Ishikawa (cell line): ENCODE results near the gene CHRNA4.

ENCODE experiments used
- CEBPB ChIP-seq: IDR thresholded peaks from 2 replicates; pipeline ENCODE4 v1.6.1; 2012
- CREB1 ChIP-seq: IDR thresholded peaks from 2 replicates; pipeline ENCODE4 v1.6.1; 2012; ENCODE audit warnings: low read depth
- EGR1 ChIP-seq: IDR thresholded peaks from 2 replicates; pipeline ENCODE4 v1.6.1; 2012
- EP300 ChIP-seq: IDR thresholded peaks from 2 replicates; pipeline ENCODE4 v1.6.1; 2012; ENCODE audit warnings: borderline replicate concordance
- FOXM1 ChIP-seq: IDR thresholded peaks from 2 replicates; pipeline ENCODE4 v1.6.1; 2012; ENCODE audit warnings: low read depth, borderline replicate concordance
- NFIC ChIP-seq: IDR thresholded peaks from 2 replicates; pipeline ENCODE4 v1.6.1; 2012
- RAD21 ChIP-seq: IDR thresholded peaks from 2 replicates; pipeline ENCODE4 v1.6.1; 2012; ENCODE audit warnings: low read depth
- TAF1 ChIP-seq: IDR thresholded peaks from 2 replicates; pipeline ENCODE4 v1.6.1; 2012; ENCODE audit warnings: low read depth, mild to moderate bottlenecking
- TCF12 ChIP-seq: IDR thresholded peaks from 2 replicates; pipeline ENCODE4 v1.6.1; 2012; ENCODE audit warnings: low read depth
- TEAD4 ChIP-seq: IDR thresholded peaks from 2 replicates; pipeline ENCODE4 v1.6.1; 2012
- YY1 ChIP-seq: IDR thresholded peaks from 2 replicates; pipeline ENCODE4 v1.6.1; 2012; ENCODE audit warnings: low read depth
- ZBTB7A ChIP-seq: IDR thresholded peaks from 2 replicates; pipeline ENCODE4 v1.6.1; 2012; ENCODE audit warnings: low read depth
- TF ChIP-seq, protein P1 (sequence below): IDR thresholded peaks from 2 replicates; pipeline ENCODE4 v1.6.1; 2012
- TF ChIP-seq, protein P2 (sequence below): IDR thresholded peaks from 2 replicates; pipeline ENCODE4 v1.6.1; 2012
- TF ChIP-seq, protein P3 (sequence below): IDR thresholded peaks from 2 replicates; pipeline ENCODE4 v1.6.1; 2012; ENCODE audit warnings: low read depth, mild to moderate bottlenecking

CHRNA4 gene

DNA sequence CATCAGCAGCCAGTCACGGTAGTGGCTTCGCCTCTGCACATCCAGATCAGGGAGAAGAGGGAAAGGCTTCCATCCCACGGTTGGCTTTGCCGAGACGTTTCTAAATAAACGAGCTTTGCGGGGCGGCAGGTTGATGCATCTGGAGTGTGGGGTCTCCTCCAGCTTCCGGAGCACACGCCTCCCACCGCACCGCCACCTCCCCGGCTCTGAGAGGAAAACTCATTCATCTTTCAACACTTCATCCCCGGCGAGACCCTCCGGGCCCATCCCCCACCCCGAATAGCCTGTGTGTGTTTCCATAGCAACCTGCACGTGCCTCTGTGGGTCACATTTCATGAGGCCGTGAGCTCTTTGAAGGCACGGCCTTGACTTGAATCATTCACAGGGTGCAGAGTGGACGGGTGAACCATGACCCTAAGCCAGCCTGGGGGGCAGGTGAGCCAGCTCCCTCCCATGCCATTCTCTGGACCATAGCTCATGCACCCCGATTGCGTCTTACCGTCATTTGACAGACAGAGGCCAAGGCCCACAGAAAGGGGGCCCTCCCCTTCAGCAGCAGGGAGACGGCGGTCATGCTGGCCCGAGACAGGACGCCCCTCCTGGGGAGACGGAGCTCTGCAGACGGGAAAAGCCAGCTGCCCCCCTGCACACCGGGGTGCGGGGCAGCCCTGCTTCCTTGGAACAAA, 16.2 kb upstream of the CHRNA4 start:
- TF ChIP-seq, protein P1, sequence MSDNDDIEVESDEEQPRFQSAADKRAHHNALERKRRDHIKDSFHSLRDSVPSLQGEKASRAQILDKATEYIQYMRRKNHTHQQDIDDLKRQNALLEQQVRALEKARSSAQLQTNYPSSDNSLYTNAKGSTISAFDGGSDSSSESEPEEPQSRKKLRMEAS, result peak; percentile 54
- TF ChIP-seq, protein P2, sequence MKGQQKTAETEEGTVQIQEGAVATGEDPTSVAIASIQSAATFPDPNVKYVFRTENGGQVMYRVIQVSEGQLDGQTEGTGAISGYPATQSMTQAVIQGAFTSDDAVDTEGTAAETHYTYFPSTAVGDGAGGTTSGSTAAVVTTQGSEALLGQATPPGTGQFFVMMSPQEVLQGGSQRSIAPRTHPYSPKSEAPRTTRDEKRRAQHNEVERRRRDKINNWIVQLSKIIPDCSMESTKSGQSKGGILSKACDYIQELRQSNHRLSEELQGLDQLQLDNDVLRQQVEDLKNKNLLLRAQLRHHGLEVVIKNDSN, result peak; percentile 40; the same call in 1 of the 2 replicates
- TF ChIP-seq FOXM1 (no peak), NFIC (no peak), CREB1 (no peak), EGR1 (no peak)

DNA sequence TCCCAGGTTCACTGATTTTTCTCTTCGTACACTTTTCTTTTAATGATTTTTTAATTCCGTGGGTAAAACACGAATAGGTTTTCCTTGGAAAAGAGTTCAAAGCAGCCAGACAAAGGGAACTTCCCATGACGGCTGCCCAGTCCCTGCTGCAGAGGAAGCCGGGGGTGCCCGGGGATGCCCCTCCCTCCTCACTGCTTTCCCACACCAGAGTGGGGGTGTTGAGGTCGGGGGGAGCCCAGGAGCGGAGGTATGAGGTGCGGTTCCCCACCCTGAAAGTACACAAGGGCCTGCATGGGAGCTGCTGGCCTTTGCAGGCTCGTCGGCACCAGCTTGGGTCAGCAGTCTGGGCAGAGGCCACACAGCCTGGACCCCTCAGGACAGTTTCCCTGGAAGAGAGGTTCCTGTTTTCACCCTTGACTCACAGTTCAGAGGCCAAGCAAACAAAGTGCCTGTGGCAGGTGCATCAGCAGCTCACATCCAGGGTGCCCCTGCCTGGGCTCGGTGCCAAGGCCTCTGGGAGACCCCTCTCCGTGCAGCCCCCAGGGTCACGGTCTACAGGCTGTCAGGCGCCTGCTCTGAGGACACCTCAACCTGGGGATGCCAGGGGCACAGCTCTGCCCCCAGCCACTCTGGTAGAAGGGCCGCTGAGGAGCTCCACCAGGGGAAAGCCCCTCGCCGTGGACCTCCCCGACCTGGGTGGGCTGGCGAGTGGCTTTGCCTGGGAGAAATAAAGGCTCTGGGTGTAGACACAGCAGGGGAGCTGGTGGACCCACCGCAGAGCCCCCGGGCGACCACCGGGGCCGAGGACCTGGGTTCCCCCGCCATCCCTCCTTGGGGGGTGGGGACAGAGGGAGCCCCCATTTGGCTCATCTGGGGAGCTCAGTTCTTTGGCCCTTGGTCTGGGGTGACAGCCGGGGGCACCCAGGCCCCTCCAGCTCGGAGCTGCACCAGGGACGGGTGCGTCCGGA, 15.4 kb upstream of the CHRNA4 start:
- TF ChIP-seq, protein P1, result no peak
- TF ChIP-seq EGR1 (no peak), CREB1 (no peak), RAD21 (no peak), EP300 (no peak)

DNA sequence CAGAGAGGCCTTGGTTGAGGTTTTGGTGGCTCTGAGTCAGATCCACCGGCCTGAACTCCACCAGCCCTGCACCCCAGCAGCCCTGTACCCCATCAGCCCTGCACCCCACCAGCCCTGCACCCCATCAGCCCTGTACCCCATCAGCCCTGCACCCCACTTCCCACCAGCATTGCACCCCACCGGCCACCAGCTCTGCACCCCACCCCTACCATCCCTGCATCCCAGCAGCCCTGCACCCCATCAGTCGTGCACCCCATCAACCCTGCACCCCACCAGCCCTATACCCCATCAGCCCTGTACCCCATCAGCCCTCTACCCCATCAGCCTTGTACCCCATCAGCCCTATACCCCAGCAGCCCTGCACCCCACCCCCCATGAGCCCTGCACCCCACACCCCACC, 14.3 kb upstream of the CHRNA4 start:
- TF ChIP-seq RAD21 (no peak), CREB1 (no peak), TAF1 (no peak), ZBTB7A (no peak), FOXM1 (no peak), YY1 (no peak), CEBPB (no peak), EGR1 (no peak), EP300 (no peak), NFIC (no peak), TCF12 (no peak), TEAD4 (no peak)
- TF ChIP-seq, protein P2, result no peak
- TF ChIP-seq, protein P1, result no peak
- TF ChIP-seq, protein P3, sequence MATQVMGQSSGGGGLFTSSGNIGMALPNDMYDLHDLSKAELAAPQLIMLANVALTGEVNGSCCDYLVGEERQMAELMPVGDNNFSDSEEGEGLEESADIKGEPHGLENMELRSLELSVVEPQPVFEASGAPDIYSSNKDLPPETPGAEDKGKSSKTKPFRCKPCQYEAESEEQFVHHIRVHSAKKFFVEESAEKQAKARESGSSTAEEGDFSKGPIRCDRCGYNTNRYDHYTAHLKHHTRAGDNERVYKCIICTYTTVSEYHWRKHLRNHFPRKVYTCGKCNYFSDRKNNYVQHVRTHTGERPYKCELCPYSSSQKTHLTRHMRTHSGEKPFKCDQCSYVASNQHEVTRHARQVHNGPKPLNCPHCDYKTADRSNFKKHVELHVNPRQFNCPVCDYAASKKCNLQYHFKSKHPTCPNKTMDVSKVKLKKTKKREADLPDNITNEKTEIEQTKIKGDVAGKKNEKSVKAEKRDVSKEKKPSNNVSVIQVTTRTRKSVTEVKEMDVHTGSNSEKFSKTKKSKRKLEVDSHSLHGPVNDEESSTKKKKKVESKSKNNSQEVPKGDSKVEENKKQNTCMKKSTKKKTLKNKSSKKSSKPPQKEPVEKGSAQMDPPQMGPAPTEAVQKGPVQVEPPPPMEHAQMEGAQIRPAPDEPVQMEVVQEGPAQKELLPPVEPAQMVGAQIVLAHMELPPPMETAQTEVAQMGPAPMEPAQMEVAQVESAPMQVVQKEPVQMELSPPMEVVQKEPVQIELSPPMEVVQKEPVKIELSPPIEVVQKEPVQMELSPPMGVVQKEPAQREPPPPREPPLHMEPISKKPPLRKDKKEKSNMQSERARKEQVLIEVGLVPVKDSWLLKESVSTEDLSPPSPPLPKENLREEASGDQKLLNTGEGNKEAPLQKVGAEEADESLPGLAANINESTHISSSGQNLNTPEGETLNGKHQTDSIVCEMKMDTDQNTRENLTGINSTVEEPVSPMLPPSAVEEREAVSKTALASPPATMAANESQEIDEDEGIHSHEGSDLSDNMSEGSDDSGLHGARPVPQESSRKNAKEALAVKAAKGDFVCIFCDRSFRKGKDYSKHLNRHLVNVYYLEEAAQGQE, result no peak

DNA sequence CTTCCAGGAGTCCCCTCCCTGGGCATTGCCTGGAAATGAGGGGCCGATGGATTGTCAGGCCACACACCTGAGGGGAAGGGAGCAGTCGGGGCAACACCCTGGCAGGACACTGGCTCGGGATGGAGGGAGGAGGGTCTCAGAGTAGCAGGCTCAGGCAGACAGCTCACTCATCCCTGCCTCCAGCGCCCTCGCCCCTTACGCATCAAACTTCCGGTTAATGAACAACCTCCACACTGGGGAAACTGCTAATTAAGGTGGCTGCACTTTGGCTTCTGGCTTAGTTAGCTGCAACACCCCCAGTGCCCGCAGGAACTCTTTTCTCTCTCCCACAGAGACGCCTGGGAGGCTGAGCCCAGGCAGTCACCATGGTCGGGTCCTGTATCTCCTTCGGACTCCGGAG, 13.4 kb upstream of the CHRNA4 start:
- TF ChIP-seq, protein P2, result no peak
- TF ChIP-seq YY1 (no peak), EGR1 (no peak), CREB1 (no peak), FOXM1 (no peak), NFIC (no peak), TEAD4 (no peak), EP300 (no peak), TCF12 (no peak)
- TF ChIP-seq, protein P1, result no peak
- TF ChIP-seq, protein P3, result no peak

DNA sequence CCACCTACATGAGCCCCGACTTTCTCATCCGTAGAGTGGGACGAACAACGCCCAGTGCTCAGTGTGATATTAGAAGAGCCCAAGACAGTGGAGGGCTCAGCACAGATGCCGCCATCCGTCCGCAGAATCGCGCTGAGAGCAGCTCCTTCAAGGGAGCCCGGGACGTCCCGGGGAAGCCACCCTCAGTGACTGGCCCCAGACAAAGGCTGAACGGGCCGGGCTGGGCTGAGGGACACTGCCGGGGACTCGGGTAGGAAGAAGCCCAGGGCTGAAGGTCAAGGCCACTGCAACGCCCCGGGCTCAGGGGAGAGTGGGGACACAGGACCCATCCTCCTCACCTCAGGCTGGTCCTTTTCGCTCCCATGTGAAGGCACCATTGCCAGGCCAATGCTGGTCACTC, 12.8 kb upstream of the CHRNA4 start:
- TF ChIP-seq EGR1, result no peak
